K562 (cell line): Measurements from ENCODE around the gene CNOT6L. TPM values are rescaled to one million over a fixed set of nuclear protein-coding genes. Genes with fewer than 3 reads are reported as not detected.

Experiments used
- EP400 ChIP-seq: fragments of 450-650 bp; IDR thresholded peaks from 2 replicates; pipeline ENCODE4 v1.6.1; 2017; ENCODE audit warnings: antibody characterized with exemption, mild to moderate bottlenecking, moderate library complexity
- KLF6 ChIP-seq: fragments of 250-450 bp; sonication (Bioruptor Pico); IDR thresholded peaks from 2 replicates; pipeline ENCODE4 v1.4.0; 2020; ENCODE audit warnings: mild to moderate bottlenecking, moderate library complexity, borderline replicate concordance
- PYGO2 ChIP-seq: fragments of 450-650 bp; IDR thresholded peaks from 2 replicates; pipeline ENCODE4 v1.6.1; 2016; ENCODE audit warnings: mild to moderate bottlenecking, missing genetic modification characterization, moderate library complexity, missing compliant biosample characterization
- SMAD4 ChIP-seq: fragments of 250-450 bp; sonication (Bioruptor Pico); conservative IDR thresholded peaks from 2 replicates; pipeline ENCODE4 v1.8.0; 2021; ENCODE audit warnings: inconsistent platforms, mild to moderate bottlenecking, moderate library complexity
- SPI1 ChIP-seq: IDR thresholded peaks from 2 replicates; pipeline ENCODE4 v1.6.1; 2011; ENCODE audit warnings: low read depth, low read length, control low read depth, borderline replicate concordance
- YY1 ChIP-seq, 3 experiments: IDR thresholded peaks; 2 replicates each; pipeline ENCODE4 v1.6.1; 2011; ENCODE audit warnings: low read length in 2 of 3, mild to moderate bottlenecking in 2 of 3, moderate library complexity in 2 of 3, borderline replicate concordance in 1 of 3, control low read depth in 1 of 3, low read depth in 1 of 3; ENCODE audit not compliant: insufficient read depth in 3 of 3, insufficient replicate concordance in 2 of 3, control insufficient read depth in 1 of 3, insufficient read length in 1 of 3; ENCODE audit errors: extremely low read depth in 1 of 3
- ZBTB7A ChIP-seq: IDR thresholded peaks from 2 replicates; pipeline ENCODE4 v1.6.1; 2011; ENCODE audit warnings: low read depth, mild to moderate bottlenecking, low read length, moderate library complexity, borderline replicate concordance; ENCODE audit not compliant: control insufficient read depth
- polyA plus RNA-seq, 8 experiments: library from polyadenylated mRNA; depleted of rRNA in 4 of 8; stranded (reverse) in 5 of 8; unstranded in 3 of 8; fragments of >200 nt; fragmentation: Nextera tagmentation in 2 of 8; fragmentation: Illumina TruSeq in 1 of 8; extraction: Ambion mirVana in 2 of 8; extraction: Trizol in 1 of 8; gene quantifications; 2 replicates each; pipeline versions ENCODE4 v1.2.1 to v1.2.3, GENCODE V29; 2011 to 2014; ENCODE audit warnings: inconsistent platforms in 1 of 8, missing spikeins in 1 of 8
- total RNA-seq, 7 experiments: library from RNA; depleted of rRNA in 6 of 7; stranded (reverse); fragments of >200 nt in 6 of 7; fragmentation: Illumina TruSeq in 2 of 7; extraction: Trizol in 2 of 7; gene quantifications; 2 replicates each; pipeline versions ENCODE4 v1.2.1 to v1.2.3, GENCODE V29; 2011 to 2021; ENCODE audit warnings: low replicate concordance in 1 of 7
- TF ChIP-seq, protein P1 (sequence below): sonication (generic); formaldehyde crosslinking; IDR thresholded peaks from 2 replicates; pipeline ENCODE4 v1.8.0; 2022; ENCODE audit warnings: mild to moderate bottlenecking, missing genetic modification reagents
- TF ChIP-seq, protein P2 (sequence below): fragments of 450-650 bp; IDR thresholded peaks from 2 replicates; pipeline ENCODE4 v1.6.1; 2017; ENCODE audit warnings: antibody characterized with exemption, mild to moderate bottlenecking
- TF ChIP-seq, protein P3 (sequence below), 2 experiments: fragments of 150-350 bp in 1 of 2; IDR thresholded peaks; 2 replicates each; pipeline ENCODE4 v1.6.1; 2012 to 2016; ENCODE audit warnings: low read depth in 2 of 2, low read length in 2 of 2, mild to moderate bottlenecking in 1 of 2, moderate library complexity in 1 of 2

CNOT6L gene
- total and polyA plus RNA-seq, 9 of the 15 experiments (the other 6 are each of a cell fraction or from before 2014, with no cell fraction given), result 3.7 to 27.9 (median 6.5) TPM

DNA sequence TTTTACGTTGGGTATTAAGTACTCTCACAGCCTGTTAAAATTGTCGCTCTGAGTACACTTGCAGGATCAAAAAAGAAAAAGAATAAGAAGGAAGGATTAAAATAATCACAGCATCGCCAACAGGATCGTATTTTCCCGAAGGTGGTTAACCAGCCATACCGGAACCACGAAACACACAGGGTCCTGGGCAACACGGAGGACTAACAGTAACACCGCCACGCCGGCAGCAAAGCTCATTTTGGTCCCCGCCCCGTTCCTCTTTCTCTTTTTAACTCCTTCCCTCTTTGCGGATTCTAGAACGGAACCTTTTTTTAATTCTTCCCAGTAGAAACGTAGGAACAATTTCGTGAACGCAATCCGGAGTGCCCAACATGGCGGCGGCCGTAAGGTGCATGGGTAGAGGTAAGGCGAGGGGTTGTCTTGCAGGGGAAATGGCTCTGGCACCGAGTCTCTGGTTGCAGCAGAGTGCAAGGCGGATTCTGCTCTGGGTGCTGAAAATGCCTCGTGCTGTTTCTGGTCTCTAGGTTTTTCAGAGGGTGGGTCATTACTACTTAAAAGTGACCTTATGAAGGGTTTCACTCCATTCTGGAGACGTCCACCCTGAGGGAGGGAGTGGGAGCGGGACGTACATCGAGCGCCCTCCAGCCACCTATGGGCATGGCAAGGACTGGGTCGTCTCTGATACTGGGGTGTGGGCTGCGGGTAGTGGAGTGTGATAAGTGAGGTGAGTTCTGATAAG lies 43.5 kb upstream of the CNOT6L start, which contains the start of gene MRPL1 (continued):
- TF ChIP-seq SMAD4 (CRISPR knock-in tag) (0 out of 2 replicates have a peak, but pooled peaks have one; percentile 18), PYGO2 (0 out of 2 replicates have a peak, but pooled peaks have one; percentile 57), SPI1 (peak; percentile 94), YY1 (IDR thresholded peaks at IDR 0.05; ENCODE audit: borderline replicate concordance in 1 of 3, control insufficient read depth in 1 of 3, extremely low read depth in 1 of 3, insufficient read depth in 3 of 3, insufficient read length in 1 of 3, insufficient replicate concordance in 2 of 3, low read depth in 1 of 3, low read length in 2 of 3) (peak; percentile 93 to 99 (median 97)), EP400 (peak; percentile 98), ZBTB7A (0 out of 2 replicates have a peak, but pooled peaks have one; percentile 11), KLF6 (CRISPR knock-in tag) (0 out of 2 replicates have a peak, but pooled peaks have one; percentile 54)
- TF ChIP-seq, protein P1, sequence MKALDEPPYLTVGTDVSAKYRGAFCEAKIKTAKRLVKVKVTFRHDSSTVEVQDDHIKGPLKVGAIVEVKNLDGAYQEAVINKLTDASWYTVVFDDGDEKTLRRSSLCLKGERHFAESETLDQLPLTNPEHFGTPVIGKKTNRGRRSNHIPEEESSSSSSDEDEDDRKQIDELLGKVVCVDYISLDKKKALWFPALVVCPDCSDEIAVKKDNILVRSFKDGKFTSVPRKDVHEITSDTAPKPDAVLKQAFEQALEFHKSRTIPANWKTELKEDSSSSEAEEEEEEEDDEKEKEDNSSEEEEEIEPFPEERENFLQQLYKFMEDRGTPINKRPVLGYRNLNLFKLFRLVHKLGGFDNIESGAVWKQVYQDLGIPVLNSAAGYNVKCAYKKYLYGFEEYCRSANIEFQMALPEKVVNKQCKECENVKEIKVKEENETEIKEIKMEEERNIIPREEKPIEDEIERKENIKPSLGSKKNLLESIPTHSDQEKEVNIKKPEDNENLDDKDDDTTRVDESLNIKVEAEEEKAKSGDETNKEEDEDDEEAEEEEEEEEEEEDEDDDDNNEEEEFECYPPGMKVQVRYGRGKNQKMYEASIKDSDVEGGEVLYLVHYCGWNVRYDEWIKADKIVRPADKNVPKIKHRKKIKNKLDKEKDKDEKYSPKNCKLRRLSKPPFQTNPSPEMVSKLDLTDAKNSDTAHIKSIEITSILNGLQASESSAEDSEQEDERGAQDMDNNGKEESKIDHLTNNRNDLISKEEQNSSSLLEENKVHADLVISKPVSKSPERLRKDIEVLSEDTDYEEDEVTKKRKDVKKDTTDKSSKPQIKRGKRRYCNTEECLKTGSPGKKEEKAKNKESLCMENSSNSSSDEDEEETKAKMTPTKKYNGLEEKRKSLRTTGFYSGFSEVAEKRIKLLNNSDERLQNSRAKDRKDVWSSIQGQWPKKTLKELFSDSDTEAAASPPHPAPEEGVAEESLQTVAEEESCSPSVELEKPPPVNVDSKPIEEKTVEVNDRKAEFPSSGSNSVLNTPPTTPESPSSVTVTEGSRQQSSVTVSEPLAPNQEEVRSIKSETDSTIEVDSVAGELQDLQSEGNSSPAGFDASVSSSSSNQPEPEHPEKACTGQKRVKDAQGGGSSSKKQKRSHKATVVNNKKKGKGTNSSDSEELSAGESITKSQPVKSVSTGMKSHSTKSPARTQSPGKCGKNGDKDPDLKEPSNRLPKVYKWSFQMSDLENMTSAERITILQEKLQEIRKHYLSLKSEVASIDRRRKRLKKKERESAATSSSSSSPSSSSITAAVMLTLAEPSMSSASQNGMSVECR (CRISPR knock-in tag), result peak; percentile 94
- TF ChIP-seq, protein P2, sequence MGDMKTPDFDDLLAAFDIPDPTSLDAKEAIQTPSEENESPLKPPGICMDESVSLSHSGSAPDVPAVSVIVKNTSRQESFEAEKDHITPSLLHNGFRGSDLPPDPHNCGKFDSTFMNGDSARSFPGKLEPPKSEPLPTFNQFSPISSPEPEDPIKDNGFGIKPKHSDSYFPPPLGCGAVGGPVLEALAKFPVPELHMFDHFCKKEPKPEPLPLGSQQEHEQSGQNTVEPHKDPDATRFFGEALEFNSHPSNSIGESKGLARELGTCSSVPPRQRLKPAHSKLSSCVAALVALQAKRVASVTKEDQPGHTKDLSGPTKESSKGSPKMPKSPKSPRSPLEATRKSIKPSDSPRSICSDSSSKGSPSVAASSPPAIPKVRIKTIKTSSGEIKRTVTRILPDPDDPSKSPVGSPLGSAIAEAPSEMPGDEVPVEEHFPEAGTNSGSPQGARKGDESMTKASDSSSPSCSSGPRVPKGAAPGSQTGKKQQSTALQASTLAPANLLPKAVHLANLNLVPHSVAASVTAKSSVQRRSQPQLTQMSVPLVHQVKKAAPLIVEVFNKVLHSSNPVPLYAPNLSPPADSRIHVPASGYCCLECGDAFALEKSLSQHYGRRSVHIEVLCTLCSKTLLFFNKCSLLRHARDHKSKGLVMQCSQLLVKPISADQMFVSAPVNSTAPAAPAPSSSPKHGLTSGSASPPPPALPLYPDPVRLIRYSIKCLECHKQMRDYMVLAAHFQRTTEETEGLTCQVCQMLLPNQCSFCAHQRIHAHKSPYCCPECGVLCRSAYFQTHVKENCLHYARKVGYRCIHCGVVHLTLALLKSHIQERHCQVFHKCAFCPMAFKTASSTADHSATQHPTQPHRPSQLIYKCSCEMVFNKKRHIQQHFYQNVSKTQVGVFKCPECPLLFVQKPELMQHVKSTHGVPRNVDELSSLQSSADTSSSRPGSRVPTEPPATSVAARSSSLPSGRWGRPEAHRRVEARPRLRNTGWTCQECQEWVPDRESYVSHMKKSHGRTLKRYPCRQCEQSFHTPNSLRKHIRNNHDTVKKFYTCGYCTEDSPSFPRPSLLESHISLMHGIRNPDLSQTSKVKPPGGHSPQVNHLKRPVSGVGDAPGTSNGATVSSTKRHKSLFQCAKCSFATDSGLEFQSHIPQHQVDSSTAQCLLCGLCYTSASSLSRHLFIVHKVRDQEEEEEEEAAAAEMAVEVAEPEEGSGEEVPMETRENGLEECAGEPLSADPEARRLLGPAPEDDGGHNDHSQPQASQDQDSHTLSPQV, result 0 out of 2 replicates have a peak, but pooled peaks have one; percentile 46
- TF ChIP-seq, protein P3, sequence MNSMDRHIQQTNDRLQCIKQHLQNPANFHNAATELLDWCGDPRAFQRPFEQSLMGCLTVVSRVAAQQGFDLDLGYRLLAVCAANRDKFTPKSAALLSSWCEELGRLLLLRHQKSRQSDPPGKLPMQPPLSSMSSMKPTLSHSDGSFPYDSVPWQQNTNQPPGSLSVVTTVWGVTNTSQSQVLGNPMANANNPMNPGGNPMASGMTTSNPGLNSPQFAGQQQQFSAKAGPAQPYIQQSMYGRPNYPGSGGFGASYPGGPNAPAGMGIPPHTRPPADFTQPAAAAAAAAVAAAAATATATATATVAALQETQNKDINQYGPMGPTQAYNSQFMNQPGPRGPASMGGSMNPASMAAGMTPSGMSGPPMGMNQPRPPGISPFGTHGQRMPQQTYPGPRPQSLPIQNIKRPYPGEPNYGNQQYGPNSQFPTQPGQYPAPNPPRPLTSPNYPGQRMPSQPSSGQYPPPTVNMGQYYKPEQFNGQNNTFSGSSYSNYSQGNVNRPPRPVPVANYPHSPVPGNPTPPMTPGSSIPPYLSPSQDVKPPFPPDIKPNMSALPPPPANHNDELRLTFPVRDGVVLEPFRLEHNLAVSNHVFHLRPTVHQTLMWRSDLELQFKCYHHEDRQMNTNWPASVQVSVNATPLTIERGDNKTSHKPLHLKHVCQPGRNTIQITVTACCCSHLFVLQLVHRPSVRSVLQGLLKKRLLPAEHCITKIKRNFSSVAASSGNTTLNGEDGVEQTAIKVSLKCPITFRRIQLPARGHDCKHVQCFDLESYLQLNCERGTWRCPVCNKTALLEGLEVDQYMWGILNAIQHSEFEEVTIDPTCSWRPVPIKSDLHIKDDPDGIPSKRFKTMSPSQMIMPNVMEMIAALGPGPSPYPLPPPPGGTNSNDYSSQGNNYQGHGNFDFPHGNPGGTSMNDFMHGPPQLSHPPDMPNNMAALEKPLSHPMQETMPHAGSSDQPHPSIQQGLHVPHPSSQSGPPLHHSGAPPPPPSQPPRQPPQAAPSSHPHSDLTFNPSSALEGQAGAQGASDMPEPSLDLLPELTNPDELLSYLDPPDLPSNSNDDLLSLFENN (IDR thresholded peaks at IDR 0.05; ENCODE audit: low read depth in 2 of 2, low read length in 2 of 2), result peak in 1 of 2 experiments; percentile 76; a peak in 1 of 4 replicates
